ENCODE data around the gene MTF1. TPM values are rescaled to one million over a fixed set of nuclear protein-coding genes. Genes with fewer than 3 reads are reported as not detected.
A peak's percentile ranks its signal among the peaks of the same experiment; 100 is the strongest.
"Not testable (repeated sequence)": the region's sequence is repeated elsewhere in the genome, so short reads cannot be mapped to it uniquely, and the experiment has no call there.

Gene MTF1
- total RNA-seq, 6 experiments from 2014 or later: 20.2 to 24.4 (median 22.2) TPM

- Mint-ChIP-seq H3K9me3 (no peaks in the 10 kb centered on the region), H3K4me3 (no peak overlapping the region), H3K36me3 (ENCODE audit: low read depth) (peaks cover 6% of the 10 kb centered on the region), H3K4me1 (ENCODE audit: low read depth) (no peaks in the 10 kb centered on the region), H3K27me3 (ENCODE audit: insufficient read depth) (no peaks in the 10 kb centered on the region), H3K27ac (no peak overlapping the region)
- no peak for TF ChIP-seq CTCF (IDR thresholded peaks at IDR 0.05)
- DNase-seq: no peak
Measured at GRCh38 chr1:37901893-37902225, 42.5 kb upstream of the MTF1 start.

- Mint-ChIP-seq H3K4me3 (no peak overlapping the region), H3K27ac (no peak overlapping the region), H3K36me3 (ENCODE audit: low read depth) (peaks cover 3% of the 10 kb centered on the region; the same call in 1 of the 2 replicates), H3K27me3 (ENCODE audit: insufficient read depth) (no peaks in the 10 kb centered on the region), H3K4me1 (ENCODE audit: low read depth) (no peaks in the 10 kb centered on the region), H3K9me3 (no peaks in the 10 kb centered on the region)
- no peak for TF ChIP-seq CTCF (IDR thresholded peaks at IDR 0.05)
- DNase-seq: no peak
Measured at GRCh38 chr1:37901191-37901892, 42.0 kb upstream of the MTF1 start.

- H3K27ac Mint-ChIP-seq; H3K27me3 Mint-ChIP-seq (ENCODE audit: insufficient read depth); H3K9me3 Mint-ChIP-seq; H3K4me1 Mint-ChIP-seq (ENCODE audit: low read depth); DNase-seq; H3K36me3 Mint-ChIP-seq (ENCODE audit: low read depth); H3K4me3 Mint-ChIP-seq: not testable (repeated sequence)
Measured at GRCh38 chr1:37897563-37897962, 38.2 kb upstream of the MTF1 start.

GRCh38 chr1:37893673-37894072 is 34.3 kb upstream of the MTF1 start:
- Mint-ChIP-seq H3K4me3 (no peak overlapping the region), H3K27me3 (ENCODE audit: insufficient read depth) (no peaks in the 10 kb centered on the region), H3K27ac (no peak overlapping the region), H3K4me1 (ENCODE audit: low read depth) (peaks cover 14% of the 10 kb centered on the region), H3K9me3 (peaks cover 3% of the 10 kb centered on the region; the same call in 1 of the 2 replicates), H3K36me3 (ENCODE audit: low read depth) (0 out of 2 replicates have a peak, but pooled peaks cover 5% of the 10 kb centered on the region)
- no peak for DNase-seq
- no peak for TF ChIP-seq CTCF (IDR thresholded peaks at IDR 0.05)

GRCh38 chr1:37892151-37893047 is 33.0 kb upstream of the MTF1 start:
- peaks cover 14% of the 10 kb centered on the region for H3K4me1 Mint-ChIP-seq (ENCODE audit: low read depth)
- no peak overlapping the region for H3K4me3 Mint-ChIP-seq
- no peaks in the 10 kb centered on the region for H3K27me3 Mint-ChIP-seq (ENCODE audit: insufficient read depth)
- peaks cover 5% of the 10 kb centered on the region; the same call in 1 of the 2 replicates for H3K36me3 Mint-ChIP-seq (ENCODE audit: low read depth)
- DNase-seq: peak; percentile 37
- TF ChIP-seq CTCF (IDR thresholded peaks at IDR 0.05): no peak
- peak overlapping the region; percentile 65 for H3K27ac Mint-ChIP-seq
- H3K9me3 Mint-ChIP-seq: peaks cover 3% of the 10 kb centered on the region; the same call in 1 of the 2 replicates

Measured in HFFc6 (cell line).